Fibroblast of skin of back (primary cell): Measurements from ENCODE around the gene SYNRG.

Experiments used
- DNase-seq: peaks from one replicate; pipeline ENCODE4 v3.0.0-alpha.2; 2013

Gene SYNRG

GRCh38 chr17:37475731-37476420, 133.3 kb downstream of the SYNRG start:
- no peak for DNase-seq

GRCh38 chr17:37470181-37470580, 139.0 kb downstream of the SYNRG start:
- no peak for DNase-seq

GRCh38 chr17:37466471-37466870, 142.7 kb downstream of the SYNRG start:
- no peak for DNase-seq

GRCh38 chr17:37465069-37465616, 144.1 kb downstream of the SYNRG start:
- DNase-seq, result peak; percentile 89
